ENCODE measurements around the gene UVRAG. TPM values are rescaled to one million over a fixed set of nuclear protein-coding genes. Genes with fewer than 3 reads are reported as not detected.

UVRAG gene
- total RNA-seq, 2 donors from 2014 or later = 10.9 to 31.0 TPM

DNA sequence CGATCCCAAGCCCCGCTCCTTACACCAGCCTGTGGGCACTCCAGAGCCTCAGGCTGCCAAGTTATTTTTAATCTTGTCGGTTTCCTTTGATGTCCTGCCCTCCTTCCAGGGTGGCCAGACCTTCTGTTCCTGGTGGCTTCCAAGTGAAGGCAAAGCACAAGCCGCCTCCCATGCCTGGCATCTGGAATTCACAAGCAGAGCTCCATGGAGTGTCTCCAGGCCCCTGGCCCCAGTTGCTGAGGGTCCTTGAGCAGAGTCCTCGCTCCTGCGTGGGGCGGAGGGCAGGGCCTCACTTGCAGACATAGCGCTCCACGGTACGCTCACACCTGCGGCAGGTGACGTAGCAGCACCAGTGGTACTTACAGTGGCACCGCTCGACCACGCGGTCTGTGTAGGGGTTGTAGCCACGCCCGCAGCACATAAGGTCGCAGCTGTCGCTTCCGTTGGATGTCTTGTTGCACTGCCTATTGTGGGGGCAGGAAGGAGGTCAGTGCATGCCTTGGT, 371.8 kb downstream of the UVRAG start:
- peaks cover 0 to 5% of the 10 kb centered on the region in 2 donors for H3K36me3 ChIP-seq (replicated peaks in 1 of 2; ENCODE audit: insufficient read depth in 1 of 2, low read depth in 2 of 2)
- 74 to 84% methylated on average over 9 to 21 of the region's 21 CpGs for WGBS, 2 donors
- H3K4me3 ChIP-seq = no peak overlapping the region
- ATAC-seq = no peak
- intact Hi-C loops (cut with DNase I) = no loop called here
- H3K9me3 ChIP-seq = no peaks in the 10 kb centered on the region
- H3K4me1 ChIP-seq = no peaks in the 10 kb centered on the region
- H3K27ac ChIP-seq = no peak overlapping the region
- no peaks in the 10 kb centered on the region for H3K27me3 ChIP-seq
- peak in 1 of 4 donors; percentile 52 for DNase-seq
- TF ChIP-seq, protein P1, sequence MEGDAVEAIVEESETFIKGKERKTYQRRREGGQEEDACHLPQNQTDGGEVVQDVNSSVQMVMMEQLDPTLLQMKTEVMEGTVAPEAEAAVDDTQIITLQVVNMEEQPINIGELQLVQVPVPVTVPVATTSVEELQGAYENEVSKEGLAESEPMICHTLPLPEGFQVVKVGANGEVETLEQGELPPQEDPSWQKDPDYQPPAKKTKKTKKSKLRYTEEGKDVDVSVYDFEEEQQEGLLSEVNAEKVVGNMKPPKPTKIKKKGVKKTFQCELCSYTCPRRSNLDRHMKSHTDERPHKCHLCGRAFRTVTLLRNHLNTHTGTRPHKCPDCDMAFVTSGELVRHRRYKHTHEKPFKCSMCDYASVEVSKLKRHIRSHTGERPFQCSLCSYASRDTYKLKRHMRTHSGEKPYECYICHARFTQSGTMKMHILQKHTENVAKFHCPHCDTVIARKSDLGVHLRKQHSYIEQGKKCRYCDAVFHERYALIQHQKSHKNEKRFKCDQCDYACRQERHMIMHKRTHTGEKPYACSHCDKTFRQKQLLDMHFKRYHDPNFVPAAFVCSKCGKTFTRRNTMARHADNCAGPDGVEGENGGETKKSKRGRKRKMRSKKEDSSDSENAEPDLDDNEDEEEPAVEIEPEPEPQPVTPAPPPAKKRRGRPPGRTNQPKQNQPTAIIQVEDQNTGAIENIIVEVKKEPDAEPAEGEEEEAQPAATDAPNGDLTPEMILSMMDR (IDR thresholded peaks at IDR 0.05) = no peak
- TF ChIP-seq POLR2A (IDR thresholded peaks at IDR 0.05) = no peak

DNA sequence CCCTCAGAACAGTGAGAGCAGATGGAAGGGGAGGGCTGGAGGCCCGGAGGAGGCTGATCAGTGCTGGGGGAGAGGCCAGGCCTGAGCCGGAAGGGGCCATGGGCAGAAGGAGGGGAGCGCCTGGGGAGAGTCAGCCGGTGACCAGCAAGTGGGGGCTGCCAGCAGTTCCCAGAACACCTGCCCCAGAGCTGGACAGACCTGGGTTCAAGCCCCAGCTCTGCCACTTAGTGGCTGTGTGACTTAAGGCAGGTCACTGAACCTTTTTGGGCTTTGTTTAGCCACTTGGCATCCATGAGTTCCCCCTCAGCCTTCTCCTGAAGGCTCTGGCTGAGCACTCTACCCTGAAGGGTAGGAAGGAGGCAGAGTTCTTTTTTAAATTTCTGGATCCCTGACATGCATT, 373.9 kb downstream of the UVRAG start:
- no peak overlapping the region for H3K27ac ChIP-seq
- no peaks in the 10 kb centered on the region for H3K4me1 ChIP-seq
- no peak for TF ChIP-seq POLR2A (IDR thresholded peaks at IDR 0.05)
- TF ChIP-seq, protein P1 (IDR thresholded peaks at IDR 0.05) = no peak
- intact Hi-C loops (cut with DNase I) = no loop called here
- DNase-seq = no peak
- H3K4me3 ChIP-seq = no peak overlapping the region
- WGBS, 2 donors = 92 to 95% methylated on average over 4 of the region's 4 CpGs
- ATAC-seq = no peak
- H3K36me3 ChIP-seq (replicated peaks in 1 of 2; ENCODE audit: insufficient read depth in 1 of 2, low read depth in 2 of 2) = peaks cover 0 to 5% of the 10 kb centered on the region in 2 donors
- H3K27me3 ChIP-seq = no peaks in the 10 kb centered on the region
- H3K9me3 ChIP-seq = no peaks in the 10 kb centered on the region

DNA sequence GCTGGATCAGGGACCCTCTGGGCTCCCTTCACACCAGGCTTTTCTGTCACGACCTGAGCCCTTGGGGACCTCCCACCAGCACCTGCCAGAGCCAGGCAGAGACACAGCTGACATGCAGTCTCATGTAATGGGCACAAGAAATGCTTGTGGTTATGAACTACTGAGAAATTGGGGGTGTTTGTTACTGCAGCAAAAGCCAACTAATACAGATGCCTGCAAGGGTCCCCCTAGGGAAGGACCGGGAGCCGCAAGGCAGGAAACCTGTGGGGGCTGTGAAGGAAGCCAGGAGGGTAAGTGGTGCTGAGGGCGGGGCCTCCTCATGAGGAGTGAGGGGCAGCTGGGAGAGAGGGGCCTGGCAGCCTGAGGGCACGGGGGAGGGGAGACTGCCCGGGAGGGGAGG, 374.7 kb downstream of the UVRAG start:
- no peak overlapping the region for H3K27ac ChIP-seq
- H3K27me3 ChIP-seq = no peaks in the 10 kb centered on the region
- ATAC-seq (no peak), DNase-seq (no peak)
- no peaks in the 10 kb centered on the region for H3K4me1 ChIP-seq
- H3K4me3 ChIP-seq = no peak overlapping the region
- peaks cover 0 to 5% of the 10 kb centered on the region in 2 donors for H3K36me3 ChIP-seq (replicated peaks in 1 of 2; ENCODE audit: insufficient read depth in 1 of 2, low read depth in 2 of 2)
- TF ChIP-seq, protein P1 (IDR thresholded peaks at IDR 0.05) = no peak
- TF ChIP-seq POLR2A (IDR thresholded peaks at IDR 0.05) = no peak
- intact Hi-C loops (cut with DNase I) = no loop called here
- WGBS, 2 donors = 88 to 95% methylated on average over 4 to 6 of the region's 6 CpGs
- no peaks in the 10 kb centered on the region for H3K9me3 ChIP-seq

DNA sequence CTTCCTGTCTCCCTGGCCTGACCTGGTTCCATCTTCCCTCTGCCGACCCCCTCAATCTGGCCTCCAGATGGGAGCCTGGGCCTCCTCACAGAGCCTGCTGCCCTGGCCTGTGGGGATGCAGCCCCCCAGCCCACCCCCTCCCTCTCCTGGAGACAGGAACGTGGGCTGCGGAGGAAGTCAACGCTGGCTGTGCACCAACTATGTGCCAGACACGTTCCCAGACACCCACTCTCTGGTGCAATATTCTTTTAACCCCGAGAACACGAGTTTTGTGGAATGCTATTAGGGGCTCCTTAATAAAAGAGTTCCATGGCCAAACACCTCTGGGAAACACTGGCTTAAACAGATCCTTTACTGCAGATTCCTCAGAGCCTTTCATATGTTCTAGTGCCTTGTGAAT, 375.4 kb downstream of the UVRAG start:
- no peaks in the 10 kb centered on the region for H3K9me3 ChIP-seq
- WGBS, 2 donors = 64 to 66% methylated on average over 7 of the region's 7 CpGs
- intact Hi-C loops (cut with DNase I) = no loop called here
- H3K36me3 ChIP-seq (replicated peaks in 1 of 2; ENCODE audit: insufficient read depth in 1 of 2, low read depth in 2 of 2) = peaks cover 0 to 5% of the 10 kb centered on the region in 2 donors
- no peak overlapping the region for H3K4me3 ChIP-seq
- DNase-seq (no peak), ATAC-seq (no peak)
- no peaks in the 10 kb centered on the region for H3K27me3 ChIP-seq
- no peak overlapping the region for H3K27ac ChIP-seq
- TF ChIP-seq, protein P1 (IDR thresholded peaks at IDR 0.05) = no peak
- TF ChIP-seq POLR2A (IDR thresholded peaks at IDR 0.05) = no peak
- no peaks in the 10 kb centered on the region for H3K4me1 ChIP-seq

Small RNA genes within 50 kb of the gene (small RNA-seq; reads per million reads assigned to genes)
- gene RF00019 (not detected), gene RNA5SP344 (not detected)

Other genes with a start within 250 kb of the UVRAG start
- 1 to 10 TPM; 2.6 to 3.4 TPM for gene MAP6, start 146.2 kb upstream of the UVRAG start, total RNA-seq
- not detected for gene MOGAT2, start 97.4 kb upstream of the UVRAG start, total RNA-seq
- 10 to 100 TPM in 1 of 2 donors, 1 to 10 TPM in 1; 9.3 to 38.6 TPM for gene DGAT2, start 46.4 kb upstream of the UVRAG start, total RNA-seq